Endothelial cell of umbilical vein (primary cell): Measurements from ENCODE around the gene MEOX2. TPM values are rescaled to one million over a fixed set of nuclear protein-coding genes. Genes with fewer than 3 reads are reported as not detected.

Experiments used
- BruUV-seq: library from RNA; stranded (reverse); fragments of 400-500 nt; replicated peaks from 2 replicates; lab custom pipeline; 2021; lab: Mats Ljungman, UMichigan
- CTCF ChIA-PET: fragments of 300-600, 350-600 bp; sonication (Branson Sonifier 250); formaldehyde crosslinking; loops from one replicate; lab custom pipeline; 2021; ENCODE audit warnings: antibody characterized with exemption, inconsistent platforms; lab: Charles Lee
- POLR2A ChIA-PET: fragments of 300-600, 350-600 bp; sonication (Branson Sonifier 250); formaldehyde crosslinking; loops from one replicate; lab custom pipeline; 2021; ENCODE audit warnings: antibody characterized with exemption, inconsistent platforms; lab: Charles Lee
- DNase-seq: peaks from one replicate; pipeline ENCODE4 v3.0.0-alpha.2; 2011; ENCODE audit warnings: low read depth, low spot score
- FAIRE-seq: peaks from 2 replicates; lab custom pipeline; 2011; peaks lifted over from hg19 to GRCh38; lab: Jason Lieb, UNC
- H2AFZ ChIP-seq: 2 replicates; pipeline ENCODE4 v1.6.0; 2012; ENCODE audit warnings: low read depth, low read length, control low read depth, inconsistent platforms
- H3K27ac ChIP-seq: 2 replicates; pipeline ENCODE4 v1.5.1; 2011; ENCODE audit warnings: low read depth, mild to moderate bottlenecking, control low read depth, low read length, moderate library complexity; ENCODE audit not compliant: insufficient read depth
- H3K27me3 ChIP-seq, 2 experiments: 2 replicates each; pipeline versions ENCODE4 v1.6.0 to v1.6.1; 2011; ENCODE audit warnings: low read length in 2 of 2, mixed read lengths in 1 of 2; ENCODE audit not compliant: control insufficient read depth in 2 of 2, insufficient read depth in 2 of 2
- H3K36me3 ChIP-seq, 2 experiments: 2 replicates in 1 of 2; 3 replicates in 1 of 2; pipeline ENCODE4 v1.5.1; 2011; ENCODE audit warnings: low read length in 2 of 2, mild to moderate bottlenecking in 1 of 2, moderate library complexity in 1 of 2; ENCODE audit not compliant: control insufficient read depth in 2 of 2, insufficient read depth in 2 of 2; ENCODE audit errors: extremely low read depth in 1 of 2
- H3K4me1 ChIP-seq: 3 replicates; pipeline ENCODE4 v1.5.1; 2011; ENCODE audit warnings: mild to moderate bottlenecking, low read length; ENCODE audit not compliant: control insufficient read depth, insufficient read depth; ENCODE audit errors: extremely low read depth
- H3K4me2 ChIP-seq: 2 replicates; pipeline ENCODE4 v1.6.1; 2011; ENCODE audit warnings: low read length, control low read depth, mixed read lengths; ENCODE audit not compliant: insufficient read depth
- H3K4me3 ChIP-seq, 3 experiments: fragments of 200-600 bp in 1 of 3; sonication (generic), shearing (Covaris generic) in 1 of 3; replicated peaks in 1 of 3; 2 replicates each; pipeline ENCODE4 v1.5.1; 2011 to 2016; ENCODE audit warnings: control low read depth in 3 of 3, low read length in 3 of 3, mild to moderate bottlenecking in 2 of 3, inconsistent platforms in 1 of 3, low read depth in 1 of 3, moderate library complexity in 1 of 3; ENCODE audit not compliant: insufficient read depth in 1 of 3
- H3K79me2 ChIP-seq: 2 replicates; pipeline ENCODE4 v1.6.0; 2012; ENCODE audit warnings: low read length, inconsistent platforms; ENCODE audit not compliant: control insufficient read depth, insufficient read depth
- H3K9ac ChIP-seq: replicated peaks from 2 replicates; pipeline ENCODE3; 2011; ENCODE audit warnings: low read length, control low read depth; ENCODE audit not compliant: insufficient read depth; ENCODE audit errors: extremely low read depth
- H3K9me1 ChIP-seq: replicated peaks from 3 replicates; pipeline ENCODE4 v1.6.0; 2011; ENCODE audit warnings: mild to moderate bottlenecking, low read length; ENCODE audit not compliant: control insufficient read depth, insufficient read depth; ENCODE audit errors: extremely low read depth
- H3K9me3 ChIP-seq: replicated peaks from 2 replicates; pipeline ENCODE4 v1.5.1; 2012; ENCODE audit warnings: low read length, inconsistent platforms; ENCODE audit not compliant: control insufficient read depth, insufficient read depth
- H4K20me1 ChIP-seq: replicated peaks from 2 replicates; pipeline ENCODE3; 2011; ENCODE audit warnings: mild to moderate bottlenecking, low read length; ENCODE audit not compliant: control insufficient read depth, insufficient read depth; ENCODE audit errors: extremely low read depth
- CTCF ChIP-seq, 2 donors: IDR thresholded peaks; 1 replicate in 1 of 2; 2 replicates in 1 of 2; pipeline ENCODE4 v1.5.1; 2011; ENCODE audit warnings: low read length in 2 of 2, mild to moderate bottlenecking in 2 of 2, moderate library complexity in 2 of 2, control low read depth in 1 of 2, inconsistent platforms in 1 of 2, low read depth in 1 of 2; ENCODE audit not compliant: insufficient read depth in 1 of 2; ENCODE audit errors: extremely low read depth in 1 of 2
- EZH2 ChIP-seq: IDR thresholded peaks from 2 replicates; pipeline ENCODE4 v1.6.1; 2012; ENCODE audit warnings: borderline replicate concordance, low read depth, mild to moderate bottlenecking, moderate library complexity, low read length, inconsistent platforms; ENCODE audit not compliant: severe bottlenecking
- FOS ChIP-seq: IDR thresholded peaks from 2 replicates; pipeline ENCODE4 v1.6.1; 2011; ENCODE audit warnings: mild to moderate bottlenecking, low read length, moderate library complexity, borderline replicate concordance; ENCODE audit not compliant: insufficient read depth
- GATA2 ChIP-seq: IDR thresholded peaks from 2 replicates; pipeline ENCODE4 v1.7.0; 2011; ENCODE audit warnings: low read depth, mild to moderate bottlenecking, moderate library complexity, mixed read lengths, low read length; ENCODE audit not compliant: insufficient read length, insufficient read depth
- JUN ChIP-seq: IDR thresholded peaks from 2 replicates; pipeline ENCODE4 v1.6.1; 2011; ENCODE audit warnings: borderline replicate concordance, low read depth; ENCODE audit not compliant: insufficient read length, insufficient read depth
- MAX ChIP-seq: IDR thresholded peaks from 2 replicates; pipeline ENCODE4 v1.6.1; 2011; ENCODE audit not compliant: insufficient read depth, insufficient read length
- MYC ChIP-seq: IDR thresholded peaks from one replicate; pipeline ENCODE4 v1.6.1; 2011; ENCODE audit warnings: mild to moderate bottlenecking, low read depth, low read length
- POLR2A ChIP-seq: IDR thresholded peaks from 2 replicates; pipeline ENCODE4 v1.6.1; 2012; ENCODE audit warnings: low read depth, mild to moderate bottlenecking, control low read depth, low read length
- POLR2AphosphoS5 ChIP-seq: IDR thresholded peaks from 2 replicates; pipeline ENCODE4 v1.6.1; 2012; ENCODE audit warnings: low read depth, mild to moderate bottlenecking, control low read depth, low read length, moderate library complexity; ENCODE audit not compliant: insufficient read depth
- dilution Hi-C: fragments of 300-500 bp; cut with MboI; formaldehyde crosslinking; loops from one replicate; pipeline ENCODE4 v1.15.0; 2019; ENCODE audit warnings: low sequenced_read_pairs; ENCODE audit not compliant: extremely low pct_ligation_motif_present
- intact Hi-C: fragments of 100-400 bp; cut with micrococcal nuclease; formaldehyde crosslinking; loops from one replicate; pipeline ENCODE4 v1.10.0; 2022
- polyA plus RNA-seq, 4 experiments: library from polyadenylated mRNA; depleted of rRNA in 3 of 4; stranded (reverse) in 3 of 4; unstranded in 1 of 4; fragments of >200 nt; gene quantifications; 2 replicates each; pipeline versions ENCODE4 v1.2.1 to v1.2.3, GENCODE V29; 2011 to 2012; ENCODE audit warnings: missing spikeins in 1 of 4
- total RNA-seq: library from RNA; stranded (reverse); gene quantifications from 2 replicates; pipeline ENCODE4 v1.2.3, GENCODE V29; 2021

The MEOX2 gene
- total and polyA plus RNA-seq, 2 donors (not counting 3 experiments of a cell fraction or from before 2014, with no cell fraction given) = 11.6 to 45.1 TPM

- intact Hi-C loops (no loop called here), dilution Hi-C loops (no loop called here)
- ChIA-PET POLR2A (no interaction called here), CTCF (no interaction called here)
- Histone ChIP-seq H3K9me1 (peaks cover 2% of the 10 kb centered on the region), H3K9ac (no peak overlapping the region), H3K27me3 (no peaks in the 10 kb centered on the region), H3K27ac (no peak overlapping the region), H2AFZ (no peak overlapping the region), H3K4me2 (no peak overlapping the region), H3K79me2 (peaks cover 42% of the 10 kb centered on the region), H3K4me1 (peaks cover 4% of the 10 kb centered on the region), H3K36me3 (no peaks in the 10 kb centered on the region), H4K20me1 (no peaks in the 10 kb centered on the region), H3K4me3 (no peak overlapping the region), H3K9me3 (no peaks in the 10 kb centered on the region)
- TF ChIP-seq MYC = no peak
- no peak for TF ChIP-seq EZH2
- no peak for TF ChIP-seq POLR2A
- no peak for TF ChIP-seq POLR2AphosphoS5
- no peak for TF ChIP-seq FOS
- TF ChIP-seq JUN = no peak
- no peak for TF ChIP-seq CTCF (IDR thresholded peaks at IDR 0.05; ENCODE audit: extremely low read depth in 1 of 2, insufficient read depth in 1 of 2, low read depth in 1 of 2, low read length in 2 of 2)
- TF ChIP-seq GATA2 = no peak
- no peak for TF ChIP-seq MAX
- FAIRE-seq = no peak
- no peak for DNase-seq
- BruUV-seq = no TSS peak
Observed at GRCh38 chr7:15674586-15674985, 11.9 kb downstream of the MEOX2 start.
